Airway epithelial cell (primary cell): ENCODE data around the gene ZNF550. TPM values are rescaled to one million over a fixed set of nuclear protein-coding genes. Genes with fewer than 3 reads are reported as not detected.

Source experiments
- total RNA-seq: library from RNA; depleted of rRNA; stranded (reverse); fragments of >200 nt; gene quantifications from 2 replicates; pipeline ENCODE4 v1.2.3, GENCODE V29; 2015

ZNF550 gene
- total RNA-seq: 4.7 TPM in 2 replicates

DNA sequence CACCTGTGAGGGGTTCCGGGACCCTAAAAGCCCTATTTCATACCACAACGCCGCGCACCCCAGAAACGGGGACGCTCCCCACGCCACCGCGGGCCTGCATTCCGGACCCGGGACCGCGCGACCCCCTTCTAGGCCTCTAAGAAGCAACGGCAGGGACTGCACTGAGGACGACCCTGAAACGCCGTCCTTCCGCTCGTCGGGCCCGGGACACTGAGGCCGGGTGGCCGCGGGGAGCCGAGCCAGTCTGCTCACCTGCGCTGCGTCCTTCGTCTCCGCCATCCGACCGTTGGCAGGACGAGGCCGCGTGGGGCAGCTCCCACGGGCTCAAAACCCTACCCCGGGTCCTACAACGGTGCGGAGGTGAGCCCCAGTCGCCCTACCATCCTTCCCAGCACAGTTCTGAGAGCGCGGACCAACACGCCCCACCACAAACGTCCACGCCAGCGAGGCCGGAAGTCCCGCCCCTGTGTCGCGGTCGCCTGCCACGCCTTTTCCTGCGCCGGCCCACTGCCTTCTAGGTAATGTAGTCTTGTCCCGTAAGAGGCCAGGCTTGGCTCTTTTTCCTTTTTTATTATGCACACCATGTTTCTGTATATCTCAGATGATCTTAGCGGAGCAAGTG lies at the start of gene ZNF550:
Gene ZNF550 (minus strand): TSS at position 460 of the 622 bp plus-strand sequence. CDS start 181 bp downstream, at position 279.

DNA sequence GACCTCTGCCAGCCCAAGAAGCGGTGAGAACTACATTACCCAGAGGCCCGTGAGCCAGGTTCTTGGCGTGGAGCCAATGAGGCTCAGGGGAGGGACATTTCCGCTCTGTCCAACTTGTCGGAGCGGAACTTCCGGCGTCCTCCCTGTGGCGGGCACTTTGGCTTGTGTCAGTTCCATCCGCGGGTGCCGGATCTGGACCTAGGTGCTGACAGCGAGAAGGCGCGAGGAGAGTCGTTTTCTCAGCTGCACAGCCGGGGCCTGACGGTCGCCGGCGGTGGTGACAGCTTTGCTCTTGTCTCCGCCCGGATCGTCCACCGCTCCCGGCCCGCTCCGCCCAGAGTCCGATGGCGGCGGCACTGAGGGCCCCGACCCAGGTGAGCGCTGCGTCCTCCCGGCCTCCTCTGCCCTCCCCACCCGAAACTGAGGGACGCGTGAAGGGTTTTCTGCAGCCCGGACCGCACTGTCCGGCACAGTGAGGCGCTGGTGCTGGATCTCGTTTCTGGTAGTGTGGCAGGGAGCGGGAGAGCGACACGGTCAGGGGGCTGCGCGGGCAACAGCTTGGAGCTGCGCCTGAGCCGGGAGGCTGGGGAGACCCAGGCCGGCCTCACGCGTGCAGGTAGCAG lies 40.2 kb upstream of the ZNF550 start, which contains the start of gene ZNF530:
Gene ZNF530 (plus strand): TSS at position 125 of the 623 bp plus-strand sequence. CDS start 4,461 bp downstream, outside the sequence.

DNA sequence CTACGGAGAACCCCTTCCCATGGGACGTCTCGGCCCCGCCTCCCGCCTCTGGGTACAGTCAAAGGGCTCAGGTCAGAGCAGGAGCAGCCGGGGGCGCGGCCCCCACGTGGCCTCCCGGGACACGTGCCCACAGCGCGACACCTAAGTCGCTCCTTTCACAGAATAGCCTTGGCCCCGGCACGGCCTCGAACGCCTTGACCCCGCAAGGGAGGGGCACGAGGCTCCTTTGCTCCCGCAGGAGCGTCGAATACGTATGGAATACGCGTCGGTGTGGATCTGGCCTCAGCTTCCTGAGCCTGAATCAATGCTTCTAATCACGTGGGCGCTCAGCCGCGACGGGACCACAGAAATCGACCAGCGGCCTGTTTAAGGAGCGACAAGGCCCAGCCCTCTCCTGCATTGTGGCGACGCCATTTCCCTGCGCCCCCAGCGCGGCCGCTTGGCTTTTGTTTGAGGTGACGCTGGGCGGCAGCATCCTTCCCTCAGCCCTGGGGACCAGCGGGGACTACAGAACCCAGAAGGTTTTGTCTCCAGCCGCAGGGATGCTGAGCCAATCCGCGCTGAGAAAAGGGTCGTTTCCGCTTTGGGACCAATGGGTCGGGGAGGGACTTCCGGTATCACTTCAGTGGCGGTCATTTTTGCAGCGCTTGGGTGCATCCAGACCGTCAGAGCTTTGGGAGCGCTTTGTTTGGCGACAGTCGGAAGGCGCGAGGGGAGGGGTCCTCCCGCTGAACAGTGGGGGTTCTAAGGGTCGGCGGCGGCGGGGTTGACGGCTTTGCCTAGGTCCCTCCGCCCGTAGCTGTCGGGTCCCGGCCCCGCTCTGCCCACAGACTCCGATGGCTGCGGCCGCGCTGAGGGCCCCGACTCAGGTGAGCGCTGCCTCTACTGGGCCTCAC lies 24.1 kb upstream of the ZNF550 start, which contains the start of gene ZIK1:
Gene ZIK1 (plus strand): TSS at position 625 of the 896 bp plus-strand sequence. CDS start 212 bp downstream, at position 837.

DNA sequence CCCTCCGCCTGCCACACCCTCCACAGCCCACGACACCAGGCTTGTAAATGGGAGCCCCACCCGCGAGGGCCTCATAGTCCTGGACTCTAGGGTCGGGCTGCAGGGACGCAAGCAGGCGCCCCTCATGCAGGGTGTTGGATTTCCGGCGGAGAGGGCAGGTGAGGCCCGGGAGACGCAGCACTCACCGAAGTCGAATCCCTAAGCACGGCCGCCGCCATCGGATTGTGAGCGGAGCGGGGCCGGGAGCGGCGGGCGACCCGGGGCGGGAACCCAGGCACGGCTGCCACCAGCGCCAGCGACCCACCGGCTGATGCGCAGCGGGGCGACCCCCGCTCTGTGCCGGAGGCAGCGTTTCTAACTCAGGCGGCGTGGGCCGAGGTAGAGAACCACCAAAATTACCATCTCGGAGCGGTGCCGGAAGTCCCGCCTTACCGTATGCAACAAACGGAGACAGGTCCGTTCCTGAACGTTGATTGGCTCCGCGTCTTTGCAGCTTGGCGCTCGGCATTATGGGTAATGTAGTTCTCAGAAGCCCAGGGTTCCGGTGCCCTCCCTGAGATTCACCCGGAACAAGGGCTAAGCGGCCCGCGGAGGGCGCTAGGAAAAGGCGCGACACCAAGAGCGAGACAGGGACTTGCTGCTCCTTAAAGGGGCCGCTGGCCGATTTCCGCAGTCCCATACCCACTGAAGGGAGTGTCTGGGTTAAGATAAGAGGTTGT lies 19.0 kb upstream of the ZNF550 start, which contains the start of gene ZNF416:
Gene ZNF416 (minus strand): TSS at position 425 of the 719 bp plus-strand sequence. CDS start 207 bp downstream, at position 218.

DNA sequence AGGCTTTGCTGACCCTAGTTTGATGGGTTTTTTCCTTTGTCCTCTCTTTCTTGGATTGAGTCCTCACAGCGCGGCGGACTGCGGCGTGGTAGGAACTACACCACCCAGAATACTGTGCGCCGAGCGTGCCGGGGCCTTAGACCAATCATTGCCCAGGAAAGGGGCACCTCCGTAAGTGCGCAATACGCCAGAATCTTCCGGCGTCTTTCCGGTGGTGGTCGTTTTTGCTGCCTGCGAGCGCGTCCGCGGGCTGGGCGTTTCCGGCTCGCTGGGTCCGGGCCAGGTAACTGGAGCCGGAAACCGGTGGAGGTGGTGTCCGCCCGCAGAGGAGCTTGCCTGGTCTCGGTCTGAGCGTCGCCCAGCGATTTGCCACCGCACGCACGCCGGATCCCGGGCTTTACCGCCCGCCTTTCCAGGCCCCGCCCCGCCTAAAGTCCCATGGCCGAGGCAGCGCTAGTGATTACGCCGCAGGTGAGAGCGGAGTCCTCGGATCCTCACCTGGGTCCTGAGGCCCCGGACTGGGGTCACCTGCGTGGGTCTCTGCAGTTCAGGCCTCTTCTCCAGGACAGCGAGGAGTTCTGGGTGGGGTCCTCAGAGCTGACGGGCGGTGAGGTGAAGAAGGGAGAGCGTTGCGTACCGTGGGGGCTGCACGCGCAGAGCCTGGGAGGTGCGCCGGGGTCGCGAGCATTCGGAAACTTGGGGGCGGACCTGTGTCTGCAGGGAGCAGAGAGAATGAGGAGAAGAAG lies 32.4 kb downstream of the ZNF550 start, which contains the start of gene ZNF549:
Gene ZNF549 (plus strand): TSS at position 221 of the 746 bp plus-strand sequence. CDS start 218 bp downstream, at position 439.

DNA sequence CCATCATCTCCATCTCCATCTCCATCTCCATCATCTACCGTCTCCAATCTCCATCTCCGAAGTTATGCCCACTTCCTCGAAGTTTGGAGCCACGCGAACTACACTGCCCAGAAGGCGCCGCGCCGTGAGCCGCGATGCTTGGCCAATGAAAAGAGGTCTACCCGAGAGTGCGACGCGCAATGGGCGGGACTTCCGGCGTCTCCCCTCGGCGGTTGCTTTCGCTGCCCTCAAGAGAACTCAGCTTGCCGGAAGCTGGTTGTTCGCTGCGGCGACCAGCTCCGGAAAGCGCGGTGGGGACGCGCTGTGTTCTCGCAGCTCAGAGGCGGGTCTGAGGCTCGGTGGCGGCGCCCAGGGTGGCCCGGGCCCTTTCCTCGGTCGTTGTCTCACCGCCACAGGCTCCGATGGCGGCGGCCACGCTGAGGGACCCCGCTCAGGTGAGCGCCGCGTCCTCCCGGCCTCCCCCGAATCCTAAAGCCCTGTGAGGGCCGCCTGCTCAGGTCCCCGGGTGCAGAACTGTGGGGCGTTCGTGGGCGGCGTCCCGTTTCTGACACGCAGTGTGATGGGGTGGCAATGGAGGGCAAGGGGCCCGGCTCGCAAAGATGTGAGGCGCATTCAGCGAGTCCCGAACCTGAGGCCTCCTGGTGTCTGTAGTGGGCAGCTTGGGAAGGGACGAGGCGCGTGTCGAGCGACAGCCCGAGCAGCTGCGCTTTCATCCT lies 59.8 kb downstream of the ZNF550 start, which contains the start of gene ZNF773:
Gene ZNF773 (plus strand): TSS at position 259 of the 716 bp plus-strand sequence. CDS start 143 bp downstream, at position 402.

DNA sequence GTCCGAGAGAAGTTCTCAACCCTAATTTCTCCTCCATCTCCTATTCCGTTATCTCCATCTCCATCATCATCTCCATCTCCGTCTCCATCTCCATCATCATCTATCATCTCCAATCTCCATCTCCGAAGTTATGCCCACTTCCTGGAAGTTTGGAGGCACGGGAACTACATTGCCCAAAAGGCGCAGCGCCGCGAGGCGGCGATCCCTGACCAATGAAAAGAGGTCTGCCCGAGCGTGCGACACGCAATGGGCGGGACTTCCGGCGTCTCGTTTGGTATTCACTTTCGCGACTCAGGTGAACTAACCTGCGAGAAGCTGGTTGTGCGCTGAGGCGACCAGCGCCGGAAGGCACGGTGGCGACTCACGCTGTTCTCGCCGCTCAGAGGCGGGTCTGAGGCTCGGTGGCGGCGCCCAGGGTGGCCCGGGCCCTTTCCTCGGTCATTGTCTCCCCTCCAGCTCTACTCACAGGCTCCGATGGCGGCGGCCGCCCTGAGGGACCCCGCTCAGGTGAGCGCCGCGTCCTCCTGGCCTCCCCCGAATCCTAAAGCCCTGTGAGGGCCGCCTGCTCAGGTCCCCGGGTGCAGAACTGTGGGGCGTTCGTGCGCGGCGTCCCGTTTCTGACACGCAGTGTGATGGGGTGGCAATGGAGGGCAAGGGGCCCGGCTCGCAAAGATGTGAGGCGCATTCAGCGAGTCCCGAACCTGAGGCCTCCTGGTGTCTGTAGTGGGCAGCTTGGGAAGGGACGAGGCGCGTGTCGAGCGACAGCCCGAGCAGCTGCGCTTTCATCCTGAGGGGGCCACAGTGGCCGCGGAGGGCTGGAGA lies 72.0 kb downstream of the ZNF550 start, which contains the start of gene ZNF419:
Gene ZNF419 (plus strand): TSS at position 274 of the 822 bp plus-strand sequence. CDS start 201 bp downstream, at position 475.

Other genes with a start within 250 kb of the ZNF550 start
- gene ZNF543, start 239.4 kb downstream of the ZNF550 start, total RNA-seq: 4.5 and 6.1 TPM in 2 replicates
- gene ZNF304, start 208.6 kb downstream of the ZNF550 start, total RNA-seq: 3.7 and 5.2 TPM in 2 replicates
- gene TRAPPC2B, start 196.3 kb downstream of the ZNF550 start, total RNA-seq: 26.1 and 29.0 TPM in 2 replicates
- gene ZNF547, start 196.3 kb downstream of the ZNF550 start, total RNA-seq: 0.56 and 2.6 TPM in 2 replicates
- gene ZNF548, start 170.0 kb downstream of the ZNF550 start, total RNA-seq: 7.9 and 12.2 TPM in 2 replicates
- 2.6 and 2.8 TPM in 2 replicates for gene ZNF17, start 148.7 kb downstream of the ZNF550 start, total RNA-seq
- gene ZNF749, start 124.5 kb downstream of the ZNF550 start, total RNA-seq: 10.6 and 17.5 TPM in 2 replicates
- gene VN1R1, start 102.7 kb downstream of the ZNF550 start, total RNA-seq: 0.28 and 0.33 TPM in 2 replicates
- 6.4 and 11.4 TPM in 2 replicates for gene ZNF772, start 82.3 kb downstream of the ZNF550 start, total RNA-seq
- gene ZNF419, start 72.1 kb downstream of the ZNF550 start, total RNA-seq: 5.9 and 7.2 TPM in 2 replicates
- 6.2 and 6.9 TPM in 2 replicates for gene ZNF773, start 59.9 kb downstream of the ZNF550 start, total RNA-seq
- 2.9 and 3.9 TPM in 2 replicates for gene ZNF549, start 32.5 kb downstream of the ZNF550 start, total RNA-seq
- 4.8 and 5.1 TPM in 2 replicates for gene ZNF416, start 19.0 kb upstream of the ZNF550 start, total RNA-seq
- gene ZIK1, start 24.3 kb upstream of the ZNF550 start, total RNA-seq: 3.3 and 3.9 TPM in 2 replicates
- gene ZNF530, start 40.0 kb upstream of the ZNF550 start, total RNA-seq: 3.9 and 4.8 TPM in 2 replicates
- 14.6 and 32.0 TPM in 2 replicates for gene ZNF134, start 54.4 kb upstream of the ZNF550 start, total RNA-seq
- gene ZNF211, start 73.3 kb upstream of the ZNF550 start, total RNA-seq: 8.5 and 9.7 TPM in 2 replicates
- gene ZSCAN4, start 109.1 kb upstream of the ZNF550 start, total RNA-seq: not detected in 2 replicates
- 3.3 and 7.1 TPM in 2 replicates for gene ZNF551, start 122.1 kb upstream of the ZNF550 start, total RNA-seq
- gene ZNF154, start 149.3 kb upstream of the ZNF550 start, total RNA-seq: 0.28 and 0.85 TPM in 2 replicates
- 1.8 and 2.8 TPM in 2 replicates for gene ZNF671, start 167.8 kb upstream of the ZNF550 start, total RNA-seq
- gene ZNF776, start 187.0 kb upstream of the ZNF550 start, total RNA-seq: 3.1 and 5.6 TPM in 2 replicates
- 9.7 and 17.6 TPM in 2 replicates for gene ZNF586, start 209.8 kb upstream of the ZNF550 start, total RNA-seq